ENCODE data around the gene EIF3D.

EIF3D gene

DNA sequence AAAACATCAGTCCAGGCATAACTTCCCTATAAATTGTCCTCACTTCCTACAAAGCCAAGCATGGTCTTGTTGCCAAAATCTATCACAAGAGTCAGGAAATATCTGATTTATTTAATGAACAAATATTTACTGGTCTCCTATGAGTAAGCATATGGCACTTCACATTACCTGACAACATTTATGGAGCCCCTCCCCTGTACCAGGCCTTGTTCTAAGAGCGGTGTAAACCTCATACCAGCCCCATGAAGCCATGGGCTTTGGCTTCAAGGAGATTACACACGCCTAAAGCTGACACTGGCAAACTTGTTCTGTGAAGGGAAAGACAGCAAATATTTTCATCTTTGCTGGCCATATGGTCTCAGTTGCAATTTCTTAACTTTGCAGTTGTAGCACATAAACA, 43.0 kb upstream of the EIF3D start:
- Histone ChIP-seq H3K9me3 (ENCODE audit: control insufficient read depth, insufficient read depth, low read depth, low read length) (no peaks in the 10 kb centered on the region), H3K27ac (ENCODE audit: extremely low read depth, low read depth, low read length) (no peak overlapping the region), H3K4me3 (ENCODE audit: low read depth, low read length) (no peak overlapping the region), H3K36me3 (ENCODE audit: control insufficient read depth in 2 of 2, insufficient read depth in 1 of 2, low read length in 2 of 2) (no peaks in the 10 kb centered on the region), H3K4me1 (ENCODE audit: control insufficient read depth, insufficient read depth, low read length) (no peaks in the 10 kb centered on the region)
- CTCF ChIA-PET, result interaction anchor here (1.1 to 1.7 kb wide), 2 partner anchors 284 to 407 kb away, joined by 3 to 6 read pairs; no protein-coding TSS in a partner anchor
- POLR2A ChIA-PET, result no interaction called here
- TF ChIP-seq ZNF274 (IDR thresholded peaks at IDR 0.05; ENCODE audit: low read length), result no peak
- no peak for TF ChIP-seq ZNF274 (tag by site-specific recombination; IDR thresholded peaks at IDR 0.05; ENCODE audit: borderline replicate concordance)
- TF ChIP-seq ZNF155 (tag by site-specific recombination; IDR thresholded peaks at IDR 0.05), result no peak
- TF ChIP-seq ZNF544 (tag by site-specific recombination; IDR thresholded peaks at IDR 0.05), result no peak
- TF ChIP-seq ZBTB10 (tag by site-specific recombination; IDR thresholded peaks at IDR 0.05), result no peak
- no peak for TF ChIP-seq ZNF24 (tag by site-specific recombination; IDR thresholded peaks at IDR 0.05)
- TF ChIP-seq, protein P1, sequence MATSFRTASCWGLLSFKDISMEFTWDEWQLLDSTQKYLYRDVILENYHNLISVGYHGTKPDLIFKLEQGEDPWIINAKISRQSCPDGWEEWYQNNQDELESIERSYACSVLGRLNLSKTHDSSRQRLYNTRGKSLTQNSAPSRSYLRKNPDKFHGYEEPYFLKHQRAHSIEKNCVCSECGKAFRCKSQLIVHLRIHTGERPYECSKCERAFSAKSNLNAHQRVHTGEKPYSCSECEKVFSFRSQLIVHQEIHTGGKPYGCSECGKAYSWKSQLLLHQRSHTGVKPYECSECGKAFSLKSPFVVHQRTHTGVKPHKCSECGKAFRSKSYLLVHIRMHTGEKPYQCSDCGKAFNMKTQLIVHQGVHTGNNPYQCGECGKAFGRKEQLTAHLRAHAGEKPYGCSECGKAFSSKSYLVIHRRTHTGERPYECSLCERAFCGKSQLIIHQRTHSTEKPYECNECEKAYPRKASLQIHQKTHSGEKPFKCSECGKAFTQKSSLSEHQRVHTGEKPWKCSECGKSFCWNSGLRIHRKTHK (tag by site-specific recombination; IDR thresholded peaks at IDR 0.05), result no peak
- TF ChIP-seq, protein P2, sequence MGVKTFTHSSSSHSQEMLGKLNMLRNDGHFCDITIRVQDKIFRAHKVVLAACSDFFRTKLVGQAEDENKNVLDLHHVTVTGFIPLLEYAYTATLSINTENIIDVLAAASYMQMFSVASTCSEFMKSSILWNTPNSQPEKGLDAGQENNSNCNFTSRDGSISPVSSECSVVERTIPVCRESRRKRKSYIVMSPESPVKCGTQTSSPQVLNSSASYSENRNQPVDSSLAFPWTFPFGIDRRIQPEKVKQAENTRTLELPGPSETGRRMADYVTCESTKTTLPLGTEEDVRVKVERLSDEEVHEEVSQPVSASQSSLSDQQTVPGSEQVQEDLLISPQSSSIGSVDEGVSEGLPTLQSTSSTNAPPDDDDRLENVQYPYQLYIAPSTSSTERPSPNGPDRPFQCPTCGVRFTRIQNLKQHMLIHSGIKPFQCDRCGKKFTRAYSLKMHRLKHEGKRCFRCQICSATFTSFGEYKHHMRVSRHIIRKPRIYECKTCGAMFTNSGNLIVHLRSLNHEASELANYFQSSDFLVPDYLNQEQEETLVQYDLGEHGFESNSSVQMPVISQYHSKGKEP (tag by site-specific recombination; IDR thresholded peaks at IDR 0.05), result no peak

GRCh38 chr22:36569999-36570398, 41.0 kb upstream of the EIF3D start:
- TF ChIP-seq ZNF843 (tag by site-specific recombination; IDR thresholded peaks at IDR 0.05) (no peak), EGR2 (tag by site-specific recombination; IDR thresholded peaks at IDR 0.05; ENCODE audit: low read depth) (peak; percentile 60), ZIC2 (tag by site-specific recombination; IDR thresholded peaks at IDR 0.05) (peak; percentile 33; the same call in 1 of the 2 replicates), ZNF48 (tag by site-specific recombination; IDR thresholded peaks at IDR 0.05) (no peak), ZFHX2 (tag by site-specific recombination; conservative IDR thresholded peaks at IDR 0.05) (peak; percentile 64)
- TF ChIP-seq, protein P3, sequence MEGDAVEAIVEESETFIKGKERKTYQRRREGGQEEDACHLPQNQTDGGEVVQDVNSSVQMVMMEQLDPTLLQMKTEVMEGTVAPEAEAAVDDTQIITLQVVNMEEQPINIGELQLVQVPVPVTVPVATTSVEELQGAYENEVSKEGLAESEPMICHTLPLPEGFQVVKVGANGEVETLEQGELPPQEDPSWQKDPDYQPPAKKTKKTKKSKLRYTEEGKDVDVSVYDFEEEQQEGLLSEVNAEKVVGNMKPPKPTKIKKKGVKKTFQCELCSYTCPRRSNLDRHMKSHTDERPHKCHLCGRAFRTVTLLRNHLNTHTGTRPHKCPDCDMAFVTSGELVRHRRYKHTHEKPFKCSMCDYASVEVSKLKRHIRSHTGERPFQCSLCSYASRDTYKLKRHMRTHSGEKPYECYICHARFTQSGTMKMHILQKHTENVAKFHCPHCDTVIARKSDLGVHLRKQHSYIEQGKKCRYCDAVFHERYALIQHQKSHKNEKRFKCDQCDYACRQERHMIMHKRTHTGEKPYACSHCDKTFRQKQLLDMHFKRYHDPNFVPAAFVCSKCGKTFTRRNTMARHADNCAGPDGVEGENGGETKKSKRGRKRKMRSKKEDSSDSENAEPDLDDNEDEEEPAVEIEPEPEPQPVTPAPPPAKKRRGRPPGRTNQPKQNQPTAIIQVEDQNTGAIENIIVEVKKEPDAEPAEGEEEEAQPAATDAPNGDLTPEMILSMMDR (tag by site-specific recombination; IDR thresholded peaks at IDR 0.05), result peak; percentile 68
- CTCF ChIA-PET, result interaction anchor here (0.6 to 1.5 kb wide), 3 partner anchors 15 to 344 kb away, joined by 3 to 5 read pairs (median 3); no protein-coding TSS in a partner anchor
- no peak overlapping the region for H3K4me3 ChIP-seq (ENCODE audit: low read depth, low read length)
- POLR2A ChIA-PET, result interaction anchor here (1.1 kb wide), 1 partner anchor 45 kb away, joined by 4 read pairs; no protein-coding TSS in a partner anchor
- no peaks in the 10 kb centered on the region for H3K4me1 ChIP-seq (ENCODE audit: control insufficient read depth, insufficient read depth, low read length)
- H3K9me3 ChIP-seq (ENCODE audit: control insufficient read depth, insufficient read depth, low read depth, low read length), result no peaks in the 10 kb centered on the region
- no peaks in the 10 kb centered on the region for H3K36me3 ChIP-seq (ENCODE audit: control insufficient read depth in 2 of 2, insufficient read depth in 1 of 2, low read length in 2 of 2)
- H3K27ac ChIP-seq (ENCODE audit: extremely low read depth, low read depth, low read length), result no peak overlapping the region

DNA sequence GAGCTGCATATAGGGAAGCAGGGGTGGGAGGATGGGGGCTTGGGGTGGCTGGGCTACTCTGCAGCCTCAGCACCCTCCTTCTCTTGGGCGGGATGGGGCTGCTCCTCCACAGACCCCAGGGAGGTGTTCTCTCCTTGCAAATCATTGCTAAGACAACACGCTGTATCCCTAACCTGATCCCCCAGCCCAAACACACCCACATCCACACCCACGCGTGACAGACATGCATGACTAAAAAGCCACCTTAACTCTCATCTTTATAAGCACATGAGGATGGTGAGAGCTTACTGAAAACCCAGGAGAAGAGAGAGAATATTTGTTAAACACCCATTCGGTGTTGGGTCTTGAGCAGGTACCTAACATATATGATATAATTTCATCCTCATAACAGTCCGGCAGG, 39.9 kb upstream of the EIF3D start:
- Histone ChIP-seq H3K4me1 (ENCODE audit: control insufficient read depth, insufficient read depth, low read length) (no peaks in the 10 kb centered on the region), H3K4me3 (ENCODE audit: low read depth, low read length) (no peak overlapping the region), H3K9me3 (ENCODE audit: control insufficient read depth, insufficient read depth, low read depth, low read length) (no peaks in the 10 kb centered on the region), H3K36me3 (ENCODE audit: control insufficient read depth in 2 of 2, insufficient read depth in 1 of 2, low read length in 2 of 2) (no peaks in the 10 kb centered on the region), H3K27ac (ENCODE audit: extremely low read depth, low read depth, low read length) (no peak overlapping the region)
- POLR2A ChIA-PET, result no interaction called here
- CTCF ChIA-PET, result no interaction called here
- no peak for TF ChIP-seq ZNF571 (tag by site-specific recombination; IDR thresholded peaks at IDR 0.05)
- TF ChIP-seq ZNF558 (tag by site-specific recombination; IDR thresholded peaks at IDR 0.05), result no peak
- no peak for TF ChIP-seq MYNN (tag by site-specific recombination; IDR thresholded peaks at IDR 0.05; ENCODE audit: borderline replicate concordance)
- no peak for TF ChIP-seq SALL2 (tag by site-specific recombination; IDR thresholded peaks at IDR 0.05; ENCODE audit: borderline replicate concordance)
- TF ChIP-seq, protein P3 (tag by site-specific recombination; IDR thresholded peaks at IDR 0.05), result no peak
- TF ChIP-seq ZNF555 (tag by site-specific recombination; conservative IDR thresholded peaks at IDR 0.05), result no peak
- no peak for TF ChIP-seq ZBTB8A (tag by site-specific recombination; IDR thresholded peaks at IDR 0.05)
- no peak for TF ChIP-seq ZNF335 (tag by site-specific recombination; conservative IDR thresholded peaks at IDR 0.05)
- TF ChIP-seq ZNF707 (tag by site-specific recombination; IDR thresholded peaks at IDR 0.05), result no peak
